Astrocyte (in vitro differentiated cells and primary cell): ENCODE data around the gene CROCC2. TPM values are rescaled to one million over a fixed set of nuclear protein-coding genes. Genes with fewer than 3 reads are reported as not detected.

Source experiments
- DNase-seq: peaks from one replicate; pipeline ENCODE4 v3.0.0-alpha.2; 2010; ENCODE audit warnings: low read depth
- FAIRE-seq: peaks from 2 replicates; lab custom pipeline; 2011; peaks lifted over from hg19 to GRCh38; lab: Jason Lieb, UNC
- H2AFZ ChIP-seq: 2 replicates; pipeline ENCODE4 v1.6.0; 2012; ENCODE audit warnings: low read depth, low read length, inconsistent platforms
- H3K27ac ChIP-seq: 2 replicates; pipeline ENCODE4 v1.5.1; 2011; ENCODE audit warnings: low read depth, low read length, inconsistent platforms
- H3K27me3 ChIP-seq: 2 replicates; pipeline ENCODE4 v1.6.0; 2011; ENCODE audit warnings: low read length, inconsistent platforms; ENCODE audit not compliant: insufficient read depth
- H3K36me3 ChIP-seq: 2 replicates; pipeline ENCODE4 v1.5.1; 2011; ENCODE audit warnings: low read length, inconsistent platforms; ENCODE audit not compliant: insufficient read depth
- H3K4me1 ChIP-seq: 2 replicates; pipeline ENCODE4 v1.5.1; 2011; ENCODE audit warnings: low read length, inconsistent platforms; ENCODE audit not compliant: insufficient read depth
- H3K4me2 ChIP-seq: 2 replicates; pipeline ENCODE4 v1.6.0; 2012; ENCODE audit warnings: low read length, inconsistent platforms
- H3K4me3 ChIP-seq: 2 replicates; pipeline ENCODE4 v1.5.1; 2011; ENCODE audit warnings: low read depth, mild to moderate bottlenecking, low read length, inconsistent platforms; ENCODE audit not compliant: insufficient read depth
- H3K79me2 ChIP-seq: 2 replicates; pipeline ENCODE4 v1.6.0; 2012; ENCODE audit warnings: mild to moderate bottlenecking, low read length, inconsistent platforms; ENCODE audit not compliant: insufficient read depth
- H3K9ac ChIP-seq: 2 replicates; pipeline ENCODE4 v1.6.0; 2012; ENCODE audit warnings: mild to moderate bottlenecking, low read length, inconsistent platforms
- H3K9me3 ChIP-seq: 2 replicates; pipeline ENCODE4 v1.5.1; 2012; ENCODE audit warnings: low read depth, mild to moderate bottlenecking, low read length, inconsistent platforms; ENCODE audit not compliant: insufficient read depth
- H4K20me1 ChIP-seq: 2 replicates; pipeline ENCODE4 v1.6.0; 2012; ENCODE audit warnings: low read length, inconsistent platforms; ENCODE audit not compliant: insufficient read depth
- H3K27ac Mint-ChIP-seq: one replicate; pipeline ENCODE4 v1.8.0; 2021; ENCODE audit warnings: mild to moderate bottlenecking, mixed read lengths; ENCODE audit not compliant: unreplicated experiment
- H3K27me3 Mint-ChIP-seq: one replicate; pipeline ENCODE4 v1.8.0; 2021; ENCODE audit warnings: low read depth, mixed read lengths; ENCODE audit not compliant: unreplicated experiment
- H3K36me3 Mint-ChIP-seq: one replicate; pipeline ENCODE4 v1.8.0; 2021; ENCODE audit warnings: low read depth, mixed read lengths; ENCODE audit not compliant: unreplicated experiment
- H3K4me1 Mint-ChIP-seq: one replicate; pipeline ENCODE4 v1.8.0; 2021; ENCODE audit warnings: low read depth, mixed read lengths; ENCODE audit not compliant: unreplicated experiment
- H3K4me3 Mint-ChIP-seq: one replicate; pipeline ENCODE4 v1.8.0; 2021; ENCODE audit warnings: mild to moderate bottlenecking, moderate library complexity, mixed read lengths; ENCODE audit not compliant: unreplicated experiment
- H3K9me3 Mint-ChIP-seq: one replicate; pipeline ENCODE4 v1.8.0; 2021; ENCODE audit warnings: mild to moderate bottlenecking, mixed read lengths; ENCODE audit not compliant: unreplicated experiment
- CTCF ChIP-seq: IDR thresholded peaks from 2 replicates; pipeline ENCODE4 v1.5.1; 2011; ENCODE audit warnings: low read depth, mild to moderate bottlenecking, inconsistent platforms, low read length, moderate library complexity; ENCODE audit not compliant: insufficient read depth
- EZH2 ChIP-seq: IDR thresholded peaks from 2 replicates; pipeline ENCODE4 v1.6.1; 2012; ENCODE audit warnings: mild to moderate bottlenecking, low read length, inconsistent platforms; ENCODE audit not compliant: insufficient read depth
- total RNA-seq: library from RNA; stranded (reverse); gene quantifications from 2 replicates; pipeline ENCODE4 v1.2.1, GENCODE V29; 2021

CROCC2 gene
- total RNA-seq, 1 donor from 2014 or later = not detected

- Histone ChIP-seq H3K27ac (no peak overlapping the region), H3K36me3 (no peaks in the 10 kb centered on the region), H3K79me2 (no peaks in the 10 kb centered on the region), H3K9ac (no peak overlapping the region), H3K9me3 (no peaks in the 10 kb centered on the region), H2AFZ (no peak overlapping the region), H3K27me3 (peaks cover 10% of the 10 kb centered on the region), H3K4me3 (no peak overlapping the region), H4K20me1 (no peaks in the 10 kb centered on the region), H3K4me2 (no peak overlapping the region), H3K4me1 (no peaks in the 10 kb centered on the region)
- peaks cover 50% of the 10 kb centered on the region for H3K27me3 Mint-ChIP-seq
- H3K9me3 Mint-ChIP-seq = peaks cover 4% of the 10 kb centered on the region
- H3K27ac Mint-ChIP-seq = no peak overlapping the region
- FAIRE-seq = no peak
- H3K4me3 Mint-ChIP-seq = no peak overlapping the region
- DNase-seq = no peak
- H3K4me1 Mint-ChIP-seq = no peaks in the 10 kb centered on the region
- H3K36me3 Mint-ChIP-seq = no peaks in the 10 kb centered on the region
- no peak for TF ChIP-seq CTCF
- no peak for TF ChIP-seq EZH2
These were observed 27.2 kb downstream of the CROCC2 start for GRCh38 chr2:240933048-240933965.

GRCh38 chr2:240933966-240934700 is 28.0 kb downstream of the CROCC2 start:
- FAIRE-seq = no peak
- Mint-ChIP-seq H3K27me3 (peaks cover 43% of the 10 kb centered on the region), H3K9me3 (peaks cover 4% of the 10 kb centered on the region), H3K36me3 (no peaks in the 10 kb centered on the region), H3K4me1 (no peaks in the 10 kb centered on the region), H3K4me3 (no peak overlapping the region), H3K27ac (no peak overlapping the region)
- Histone ChIP-seq H3K36me3 (no peaks in the 10 kb centered on the region), H3K9me3 (no peaks in the 10 kb centered on the region), H3K27me3 (peaks cover 6% of the 10 kb centered on the region), H4K20me1 (no peaks in the 10 kb centered on the region), H3K27ac (no peak overlapping the region), H3K9ac (no peak overlapping the region), H3K4me3 (no peak overlapping the region), H3K4me2 (no peak overlapping the region), H2AFZ (no peak overlapping the region), H3K79me2 (no peaks in the 10 kb centered on the region), H3K4me1 (no peaks in the 10 kb centered on the region)
- TF ChIP-seq EZH2 = no peak
- TF ChIP-seq CTCF = no peak
- DNase-seq = no peak
